Thyroid gland (tissue), 4 donors: ENCODE measurements around the gene HECW1.

Experiments used
- POLR2A ChIP-seq, 2 donors: fragments of 450-650 bp; IDR thresholded peaks; one replicate each; pipeline ENCODE4 v1.6.1; 2017; ENCODE audit warnings: antibody characterized with exemption in 2 of 2, mild to moderate bottlenecking in 2 of 2, moderate library complexity in 1 of 2
- TF ChIP-seq, protein P1 (sequence below), 6 experiments: fragments of 200-600 bp in 3 of 6; fragments of 450-650 bp in 3 of 6; sonication (generic) in 3 of 6; IDR thresholded peaks; one replicate each; pipeline ENCODE4 v1.5.1; 2016 to 2019; ENCODE audit warnings: antibody characterized with exemption in 6 of 6, mild to moderate bottlenecking in 2 of 6, inconsistent platforms in 1 of 6, moderate library complexity in 1 of 6

DNA sequence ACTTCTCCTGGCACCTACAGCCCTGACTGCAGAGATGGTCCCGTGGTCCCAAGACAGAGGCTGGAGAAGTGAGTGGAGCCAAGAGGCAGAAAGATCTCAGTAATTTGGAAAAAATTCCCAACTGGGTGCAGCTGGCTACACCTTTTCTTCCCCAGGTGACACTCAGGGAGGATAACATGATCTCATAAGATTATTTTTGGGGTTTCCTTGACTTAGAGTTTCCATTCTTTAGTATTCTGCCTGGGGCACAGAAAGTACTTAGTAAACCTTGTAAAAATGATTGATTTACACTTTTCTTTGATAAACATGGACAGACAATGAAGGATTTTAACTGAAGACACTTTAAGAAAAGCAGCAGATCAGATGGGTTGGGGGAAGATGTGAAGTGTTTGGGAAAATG is 38.6 kb downstream of the HECW1 start:
- TF ChIP-seq, protein P1, sequence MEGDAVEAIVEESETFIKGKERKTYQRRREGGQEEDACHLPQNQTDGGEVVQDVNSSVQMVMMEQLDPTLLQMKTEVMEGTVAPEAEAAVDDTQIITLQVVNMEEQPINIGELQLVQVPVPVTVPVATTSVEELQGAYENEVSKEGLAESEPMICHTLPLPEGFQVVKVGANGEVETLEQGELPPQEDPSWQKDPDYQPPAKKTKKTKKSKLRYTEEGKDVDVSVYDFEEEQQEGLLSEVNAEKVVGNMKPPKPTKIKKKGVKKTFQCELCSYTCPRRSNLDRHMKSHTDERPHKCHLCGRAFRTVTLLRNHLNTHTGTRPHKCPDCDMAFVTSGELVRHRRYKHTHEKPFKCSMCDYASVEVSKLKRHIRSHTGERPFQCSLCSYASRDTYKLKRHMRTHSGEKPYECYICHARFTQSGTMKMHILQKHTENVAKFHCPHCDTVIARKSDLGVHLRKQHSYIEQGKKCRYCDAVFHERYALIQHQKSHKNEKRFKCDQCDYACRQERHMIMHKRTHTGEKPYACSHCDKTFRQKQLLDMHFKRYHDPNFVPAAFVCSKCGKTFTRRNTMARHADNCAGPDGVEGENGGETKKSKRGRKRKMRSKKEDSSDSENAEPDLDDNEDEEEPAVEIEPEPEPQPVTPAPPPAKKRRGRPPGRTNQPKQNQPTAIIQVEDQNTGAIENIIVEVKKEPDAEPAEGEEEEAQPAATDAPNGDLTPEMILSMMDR (IDR thresholded peaks at IDR 0.05) = no peak
- TF ChIP-seq POLR2A (IDR thresholded peaks at IDR 0.05) = no peak
